GM12891 (cell line): ENCODE data around the gene FMNL3.

Experiments
- POLR2A ChIP-seq: IDR thresholded peaks from 2 replicates; pipeline ENCODE4 v1.6.1; 2011; ENCODE audit warnings: low read depth, low read length, control low read depth
- POLR2AphosphoS5 ChIP-seq: IDR thresholded peaks from 2 replicates; pipeline ENCODE4 v1.6.1; 2011; ENCODE audit warnings: low read depth, low read length, control low read depth

GRCh38 chr12:49604856-49605255, 102.3 kb downstream of the FMNL3 start:
- TF ChIP-seq POLR2A (no peak), POLR2AphosphoS5 (no peak)
